Measurements from ENCODE around the gene FASTK. TPM values are rescaled to one million over a fixed set of nuclear protein-coding genes. Genes with fewer than 3 reads are reported as not detected.

Gene FASTK
- total and polyA plus RNA-seq, 2 donors (not counting 3 experiments of a cell fraction or from before 2014, with no cell fraction given): 73.3 to 113 TPM

DNA sequence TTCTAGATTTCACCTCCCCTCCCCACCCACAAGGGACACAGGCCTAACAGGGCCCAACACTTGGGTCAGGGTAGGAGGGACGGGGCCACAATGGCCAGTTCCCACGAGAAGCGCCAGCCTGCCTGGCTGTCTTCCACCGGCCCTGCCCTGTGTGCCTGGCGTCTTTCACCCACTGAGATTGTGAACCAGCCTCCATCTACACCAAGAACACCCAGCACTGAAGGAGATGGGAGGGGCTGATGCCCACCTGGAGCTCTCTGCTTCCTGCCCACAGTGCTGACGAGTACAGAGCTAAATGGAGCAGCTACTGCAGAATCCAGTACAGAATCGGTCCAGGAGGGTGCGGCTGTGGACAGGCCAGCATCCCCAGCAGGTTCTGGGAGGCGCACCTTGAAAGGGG is 34.6 kb downstream of the FASTK start:
- no TSS peak for BruUV-seq (replicated peaks)
- Histone ChIP-seq H2AFZ (ENCODE audit: low read depth, low read length) (no peak overlapping the region), H3K36me3 (ENCODE audit: control insufficient read depth in 2 of 2, extremely low read depth in 1 of 2, insufficient read depth in 2 of 2, low read length in 2 of 2) (no peaks in the 10 kb centered on the region), H3K27me3 (ENCODE audit: control insufficient read depth in 2 of 2, insufficient read depth in 2 of 2, low read length in 2 of 2) (peaks cover 0 to 4% of the 10 kb centered on the region in 2 experiments), H3K4me1 (ENCODE audit: control insufficient read depth, extremely low read depth, insufficient read depth, low read length) (no peaks in the 10 kb centered on the region), H3K79me2 (ENCODE audit: control insufficient read depth, insufficient read depth, low read length) (no peaks in the 10 kb centered on the region), H3K9me1 (replicated peaks; ENCODE audit: control insufficient read depth, extremely low read depth, insufficient read depth, low read length) (no peaks in the 10 kb centered on the region), H3K9ac (replicated peaks; ENCODE audit: extremely low read depth, insufficient read depth, low read length) (no peak overlapping the region), H4K20me1 (replicated peaks; ENCODE audit: control insufficient read depth, extremely low read depth, insufficient read depth, low read length) (no peaks in the 10 kb centered on the region), H3K4me2 (ENCODE audit: insufficient read depth, low read length) (no peak overlapping the region), H3K4me3 (replicated peaks in 1 of 3; ENCODE audit: insufficient read depth in 1 of 3, low read depth in 1 of 3, low read length in 3 of 3) (no peak overlapping the region), H3K27ac (ENCODE audit: insufficient read depth, low read depth, low read length) (no peak overlapping the region), H3K9me3 (replicated peaks; ENCODE audit: control insufficient read depth, insufficient read depth, low read length) (no peaks in the 10 kb centered on the region)
- FAIRE-seq (no peak), DNase-seq (ENCODE audit: low read depth, low spot score) (no peak)
- TF ChIP-seq POLR2AphosphoS5 (IDR thresholded peaks at IDR 0.05; ENCODE audit: insufficient read depth, low read depth, low read length) (no peak), MYC (IDR thresholded peaks at IDR 0.05; ENCODE audit: low read depth, low read length) (no peak), EZH2 (IDR thresholded peaks at IDR 0.05; ENCODE audit: borderline replicate concordance, low read depth, low read length, severe bottlenecking) (no peak), FOS (IDR thresholded peaks at IDR 0.05; ENCODE audit: borderline replicate concordance, insufficient read depth, low read length) (no peak), POLR2A (IDR thresholded peaks at IDR 0.05; ENCODE audit: low read depth, low read length) (no peak), JUN (IDR thresholded peaks at IDR 0.05; ENCODE audit: borderline replicate concordance, insufficient read depth, insufficient read length, low read depth) (no peak), GATA2 (IDR thresholded peaks at IDR 0.05; ENCODE audit: insufficient read depth, insufficient read length, low read depth, low read length) (no peak)
- TF ChIP-seq, protein P1, sequence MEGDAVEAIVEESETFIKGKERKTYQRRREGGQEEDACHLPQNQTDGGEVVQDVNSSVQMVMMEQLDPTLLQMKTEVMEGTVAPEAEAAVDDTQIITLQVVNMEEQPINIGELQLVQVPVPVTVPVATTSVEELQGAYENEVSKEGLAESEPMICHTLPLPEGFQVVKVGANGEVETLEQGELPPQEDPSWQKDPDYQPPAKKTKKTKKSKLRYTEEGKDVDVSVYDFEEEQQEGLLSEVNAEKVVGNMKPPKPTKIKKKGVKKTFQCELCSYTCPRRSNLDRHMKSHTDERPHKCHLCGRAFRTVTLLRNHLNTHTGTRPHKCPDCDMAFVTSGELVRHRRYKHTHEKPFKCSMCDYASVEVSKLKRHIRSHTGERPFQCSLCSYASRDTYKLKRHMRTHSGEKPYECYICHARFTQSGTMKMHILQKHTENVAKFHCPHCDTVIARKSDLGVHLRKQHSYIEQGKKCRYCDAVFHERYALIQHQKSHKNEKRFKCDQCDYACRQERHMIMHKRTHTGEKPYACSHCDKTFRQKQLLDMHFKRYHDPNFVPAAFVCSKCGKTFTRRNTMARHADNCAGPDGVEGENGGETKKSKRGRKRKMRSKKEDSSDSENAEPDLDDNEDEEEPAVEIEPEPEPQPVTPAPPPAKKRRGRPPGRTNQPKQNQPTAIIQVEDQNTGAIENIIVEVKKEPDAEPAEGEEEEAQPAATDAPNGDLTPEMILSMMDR (IDR thresholded peaks at IDR 0.05; ENCODE audit: extremely low read depth in 1 of 2, insufficient read depth in 1 of 2, low read depth in 1 of 2, low read length in 2 of 2): no peak
- TF ChIP-seq, protein P2, sequence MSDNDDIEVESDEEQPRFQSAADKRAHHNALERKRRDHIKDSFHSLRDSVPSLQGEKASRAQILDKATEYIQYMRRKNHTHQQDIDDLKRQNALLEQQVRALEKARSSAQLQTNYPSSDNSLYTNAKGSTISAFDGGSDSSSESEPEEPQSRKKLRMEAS (IDR thresholded peaks at IDR 0.05; ENCODE audit: insufficient read depth, insufficient read length): no peak
- dilution Hi-C loops (cut with MboI; ENCODE audit: extremely low pct_ligation_motif_present, low sequenced_read_pairs): no loop called here
- ChIA-PET CTCF (interaction anchor here (1.0 to 1.6 kb wide), 2 partner anchors 18 to 27 kb away, joined by 5 read pairs; partner anchors contain the start of gene ABCB8), POLR2A (no interaction called here)
- intact Hi-C loops (cut with micrococcal nuclease): no loop called here
